HepG2 (cell line): Measurements from ENCODE around the gene BRD3. TPM values are rescaled to one million over a fixed set of nuclear protein-coding genes. Genes with fewer than 3 reads are reported as not detected.

Experiments used
- AFF4 ChIP-seq: sonication (generic); formaldehyde crosslinking; IDR thresholded peaks from 2 replicates; pipeline ENCODE4 v1.4.0; 2020; ENCODE audit warnings: missing genetic modification reagents
- AHR ChIP-seq: IDR thresholded peaks from 2 replicates; pipeline ENCODE4 v1.6.1; 2018; ENCODE audit warnings: missing genetic modification reagents, missing compliant biosample characterization
- HNF1B ChIP-seq: sonication (generic); formaldehyde crosslinking; IDR thresholded peaks from 2 replicates; pipeline ENCODE4 v1.5.1; 2020; ENCODE audit warnings: mild to moderate bottlenecking, moderate library complexity, missing genetic modification reagents
- HOXA7 ChIP-seq: sonication (generic); formaldehyde crosslinking; IDR thresholded peaks from 2 replicates; pipeline ENCODE4 v1.8.1; 2022; ENCODE audit warnings: mild to moderate bottlenecking, missing genetic modification reagents, moderate library complexity
- HOXA9 ChIP-seq: sonication (generic); formaldehyde crosslinking; IDR thresholded peaks from 2 replicates; pipeline ENCODE4 v1.8.1; 2022; ENCODE audit warnings: missing genetic modification reagents, mild to moderate bottlenecking, moderate library complexity, borderline replicate concordance
- MAZ ChIP-seq, 2 experiments: sonication (generic) in 1 of 2; formaldehyde crosslinking in 1 of 2; IDR thresholded peaks; 2 replicates each; pipeline versions ENCODE4 v1.5.0 to v1.6.1; 2012 to 2020; ENCODE audit warnings: low read depth in 2 of 2, mild to moderate bottlenecking in 2 of 2, borderline replicate concordance in 1 of 2, improper control_type of control experiment in 1 of 2, low read length in 1 of 2, missing genetic modification reagents in 1 of 2, moderate library complexity in 1 of 2
- MYC ChIP-seq: sonication (generic); formaldehyde crosslinking; IDR thresholded peaks from 2 replicates; pipeline ENCODE4 v1.9.0; 2021; ENCODE audit warnings: missing genetic modification reagents, borderline replicate concordance
- NR2C2 ChIP-seq: sonication (generic); formaldehyde crosslinking; IDR thresholded peaks from 2 replicates; pipeline ENCODE4 v1.4.0; 2020; ENCODE audit warnings: missing genetic modification reagents, mild to moderate bottlenecking, moderate library complexity, borderline replicate concordance
- RNF2 ChIP-seq: fragments of 450-650 bp; conservative IDR thresholded peaks from 2 replicates; pipeline ENCODE4 v1.6.1; 2016; ENCODE audit warnings: low read depth
- THRA ChIP-seq: sonication (generic); formaldehyde crosslinking; IDR thresholded peaks from 2 replicates; pipeline ENCODE4 v1.4.0; 2020; ENCODE audit warnings: missing genetic modification reagents, borderline replicate concordance
- ZNF101 ChIP-seq: sonication (generic); formaldehyde crosslinking; IDR thresholded peaks from 2 replicates; pipeline ENCODE4 v1.4.0; 2020; ENCODE audit warnings: mild to moderate bottlenecking, low read depth, missing genetic modification reagents, borderline replicate concordance
- ZNF276 ChIP-seq: sonication (generic); formaldehyde crosslinking; IDR thresholded peaks from 2 replicates; pipeline ENCODE4 v1.4.0; 2020; ENCODE audit warnings: mild to moderate bottlenecking, low read depth, missing genetic modification reagents
- ZNF329 ChIP-seq: sonication (generic); formaldehyde crosslinking; IDR thresholded peaks from 2 replicates; pipeline ENCODE4 v1.9.0; 2021; ENCODE audit warnings: low read depth, mild to moderate bottlenecking, missing genetic modification reagents
- ZNF691 ChIP-seq: sonication (generic); formaldehyde crosslinking; IDR thresholded peaks from 2 replicates; pipeline ENCODE4 v1.4.0; 2020; ENCODE audit warnings: missing genetic modification reagents, low read depth, mild to moderate bottlenecking, borderline replicate concordance
- ZNF740 ChIP-seq: sonication (generic); formaldehyde crosslinking; IDR thresholded peaks from 2 replicates; pipeline ENCODE4 v1.4.0; 2020; ENCODE audit warnings: missing genetic modification reagents
- polyA plus RNA-seq, 8 experiments: library from polyadenylated mRNA; depleted of rRNA in 3 of 8; stranded (reverse) in 7 of 8; unstranded in 1 of 8; fragments of >200 nt; fragmentation: Illumina TruSeq in 4 of 8; extraction: Trizol in 4 of 8; gene quantifications; 2 replicates each; pipeline versions ENCODE4 v1.2.1 to v1.2.3, GENCODE V29; 2011 to 2016; ENCODE audit warnings: low read depth in 4 of 8, missing spikeins in 1 of 8, mixed read lengths in 1 of 8; ENCODE audit not compliant: insufficient read depth in 1 of 8
- total RNA-seq, 5 experiments: library from RNA; depleted of rRNA; stranded (reverse); fragments of >200 nt; fragmentation: Illumina TruSeq; extraction: Trizol; gene quantifications; 2 replicates each; pipeline ENCODE4 v1.2.3, GENCODE V29; 2016; ENCODE audit warnings: low read depth in 1 of 5

BRD3 gene
- total and polyA plus RNA-seq, 2 of the 13 experiments (the other 11 are each of a cell fraction or from before 2014, with no cell fraction given) = 5.9 to 12.9 TPM

GRCh38 chr9:134067904-134068743 lies at the start of gene BRD3 (continued):
- TF ChIP-seq ZNF276 (CRISPR knock-in tag) = peak; percentile 45; the same call in 1 of the 2 replicates
- no peak for TF ChIP-seq HOXA9 (CRISPR knock-in tag)
- no peak for TF ChIP-seq THRA (CRISPR knock-in tag)
- no peak for TF ChIP-seq ZNF691 (CRISPR knock-in tag)
- no peak for TF ChIP-seq HOXA7 (CRISPR knock-in tag)
- 0 out of 2 replicates have a peak, but pooled peaks have one; percentile 5 for TF ChIP-seq NR2C2 (CRISPR knock-in tag)
- peak; percentile 27; the same call in 1 of the 2 replicates for TF ChIP-seq MYC (CRISPR knock-in tag)
- TF ChIP-seq ZNF740 (CRISPR knock-in tag) = no peak
- 0 out of 2 replicates have a peak, but pooled peaks have one; percentile 24 for TF ChIP-seq MAZ (IDR thresholded peaks at IDR 0.05; ENCODE audit: borderline replicate concordance, low read depth, low read length)
- peak; percentile 80 for TF ChIP-seq MAZ (CRISPR knock-in tag; IDR thresholded peaks at IDR 0.05; ENCODE audit: low read depth)
- TF ChIP-seq AHR = no peak
- 0 out of 2 replicates have a peak, but pooled peaks have one; percentile 30 for TF ChIP-seq RNF2
- no peak for TF ChIP-seq AFF4 (CRISPR knock-in tag)
- TF ChIP-seq ZNF329 (CRISPR knock-in tag) = no peak
- TF ChIP-seq HNF1B (CRISPR knock-in tag) = no peak
- TF ChIP-seq ZNF101 = no peak
